DOHH2 (cell line): ENCODE measurements around the gene GSKIP.

Source experiments
- CTCF ChIP-seq: fragments of 200-600 bp; sonication (generic); IDR thresholded peaks from one replicate; pipeline ENCODE4 v1.5.1; 2014; ENCODE audit warnings: antibody characterized with exemption, mild to moderate bottlenecking, low read depth, low read length; ENCODE audit not compliant: poor library complexity, severe bottlenecking
- EZH2phosphoT487 ChIP-seq: fragments of 200-600 bp; sonication (generic); IDR thresholded peaks from 2 replicates; pipeline ENCODE4 v1.6.1; 2017; ENCODE audit warnings: borderline replicate concordance, mild to moderate bottlenecking, antibody characterized with exemption, low read length, moderate library complexity, mixed read lengths

GRCh38 chr14:96415559-96415958 lies 52.2 kb downstream of the GSKIP start:
- TF ChIP-seq CTCF (no peak), EZH2phosphoT487 (no peak)
